Germinal center (tissue), 1 donor: Measurements from ENCODE around the gene FER1L5.

ENCODE experiments used
- DNase-seq: peaks from one replicate; pipeline ENCODE4 v3.0.0; 2012; ENCODE audit warnings: mixed read lengths, low spot score

The FER1L5 gene

GRCh38 chr2:96681540-96681939 is 39.0 kb downstream of the FER1L5 start:
- DNase-seq = no peak

GRCh38 chr2:96683307-96683706 is 40.7 kb downstream of the FER1L5 start:
- no peak for DNase-seq

GRCh38 chr2:96683972-96684820 is 41.6 kb downstream of the FER1L5 start:
- DNase-seq = no peak

- DNase-seq = no peak
These were observed 42.5 kb downstream of the FER1L5 start for GRCh38 chr2:96684883-96685576.

- DNase-seq = no peak
These were observed 43.3 kb downstream of the FER1L5 start for GRCh38 chr2:96685577-96686459.

GRCh38 chr2:96687266-96687665 is 44.7 kb downstream of the FER1L5 start:
- DNase-seq = no peak

GRCh38 chr2:96687711-96688640 is 45.4 kb downstream of the FER1L5 start:
- no peak for DNase-seq

- no peak for DNase-seq
These were observed 46.3 kb downstream of the FER1L5 start for GRCh38 chr2:96688649-96689430.

GRCh38 chr2:96689431-96689991 is 46.9 kb downstream of the FER1L5 start:
- DNase-seq = no peak

GRCh38 chr2:96690306-96691021 is 47.9 kb downstream of the FER1L5 start:
- no peak for DNase-seq

GRCh38 chr2:96691022-96691612 is 48.6 kb downstream of the FER1L5 start:
- DNase-seq = no peak

- no peak for DNase-seq
These were observed 49.8 kb downstream of the FER1L5 start for GRCh38 chr2:96692094-96692971.

GRCh38 chr2:96693286-96694200 is 51.0 kb downstream of the FER1L5 start:
- no peak for DNase-seq

- DNase-seq = no peak
These were observed 51.7 kb downstream of the FER1L5 start for GRCh38 chr2:96694279-96694678.

- DNase-seq = no peak
These were observed 52.4 kb downstream of the FER1L5 start for GRCh38 chr2:96694816-96695455.

- no peak for DNase-seq
These were observed 53.0 kb downstream of the FER1L5 start for GRCh38 chr2:96695602-96696001.
